HG02885 (cell line): ENCODE results near the gene NR0B2.
"Not testable (repeated sequence)": the region's sequence is repeated elsewhere in the genome, so short reads cannot be mapped to it uniquely, and the experiment has no call there.

Experiments used
- ATAC-seq: cut with Tn5 transposase; IDR thresholded peaks from one replicate; pipeline ENCODE4 v1.9.1; 2021; ENCODE audit warnings: mild to moderate bottlenecking; ENCODE audit not compliant: unreplicated experiment, poor library complexity

NR0B2 gene, protein sequence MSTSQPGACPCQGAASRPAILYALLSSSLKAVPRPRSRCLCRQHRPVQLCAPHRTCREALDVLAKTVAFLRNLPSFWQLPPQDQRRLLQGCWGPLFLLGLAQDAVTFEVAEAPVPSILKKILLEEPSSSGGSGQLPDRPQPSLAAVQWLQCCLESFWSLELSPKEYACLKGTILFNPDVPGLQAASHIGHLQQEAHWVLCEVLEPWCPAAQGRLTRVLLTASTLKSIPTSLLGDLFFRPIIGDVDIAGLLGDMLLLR

GRCh38 chr1:26913754-26914619, at the start of gene NR0B2:
Gene NR0B2 (minus strand): TSS chr1:26913975. CDS start chr1:26913940, 35 bp downstream.
- ATAC-seq = no peak

DNA sequence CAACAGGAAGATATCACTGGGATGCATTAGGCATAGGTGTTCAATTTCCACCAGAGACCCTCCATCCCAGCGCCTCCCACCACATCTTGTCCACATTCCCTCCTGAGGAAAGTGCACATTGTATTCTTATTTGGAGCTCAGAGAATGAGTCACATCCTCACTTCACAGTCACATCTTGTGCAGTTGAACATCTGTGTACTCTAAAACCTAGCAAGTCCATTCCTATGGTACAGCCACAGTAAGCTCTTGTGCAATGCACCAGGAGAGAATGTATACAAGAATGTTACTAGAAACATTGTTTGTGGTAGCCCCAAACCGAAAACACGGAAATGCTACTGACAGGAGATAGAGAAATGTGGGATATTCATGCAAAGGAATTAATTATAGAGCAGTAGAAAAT, 48.1 kb upstream of the NR0B2 start:
- ATAC-seq = no peak

- ATAC-seq = no peak
These were observed 46.8 kb upstream of the NR0B2 start for GRCh38 chr1:26960625-26960966.

DNA sequence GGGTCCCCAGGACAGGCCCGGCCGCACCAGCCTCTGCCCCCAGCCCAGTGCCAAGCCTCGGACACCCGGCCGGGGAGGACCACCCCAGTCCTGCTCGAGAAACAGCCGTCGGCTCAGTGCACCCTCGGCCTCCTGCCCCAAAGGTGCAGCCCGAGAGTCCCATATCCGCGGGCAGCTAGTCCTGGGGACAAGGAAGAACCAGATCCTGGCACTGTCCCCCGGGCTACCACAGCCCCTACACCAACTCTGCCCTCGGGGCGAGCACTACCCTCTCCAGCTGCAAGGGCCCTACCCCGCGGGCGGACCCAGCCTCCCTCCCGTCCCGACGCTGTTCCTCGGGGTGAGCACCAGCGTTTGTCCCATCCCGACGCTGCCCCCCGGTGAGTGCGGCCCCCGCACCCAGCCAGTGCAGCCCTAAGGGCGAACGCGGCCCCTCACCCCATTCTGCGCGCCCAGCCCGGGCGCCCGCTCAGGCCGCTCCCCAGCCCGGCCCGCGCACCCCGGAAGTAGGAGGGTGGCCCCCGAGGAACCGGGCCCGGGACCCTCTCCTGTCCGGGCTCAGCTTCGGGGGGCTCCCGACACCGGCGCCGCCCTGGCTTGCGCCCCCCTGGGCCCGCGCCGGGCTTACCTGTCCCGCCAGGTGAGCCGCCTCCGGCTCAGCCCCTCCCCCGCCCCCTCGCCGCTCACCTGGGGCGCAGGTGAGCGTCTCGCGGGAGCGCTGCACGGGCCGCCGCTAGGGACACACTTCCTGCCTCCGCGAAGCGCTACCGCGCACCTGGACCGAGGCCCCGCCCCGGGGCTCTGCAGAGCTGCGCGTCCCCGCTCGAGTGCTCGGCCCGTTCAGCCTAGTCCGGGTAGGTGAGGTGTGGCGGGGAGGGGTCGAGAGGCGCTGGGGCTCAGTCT, 46.2 kb upstream of the NR0B2 start, which contains the start of gene KDF1:
KDF1 (minus strand) TSS at position 747 of the 903 bp plus-strand sequence. CDS start 8,088 bp downstream, outside the sequence.
- ATAC-seq = no peak

- ATAC-seq = no peak
These were observed 45.5 kb upstream of the NR0B2 start for GRCh38 chr1:26959270-26959669.

- ATAC-seq = no peak
These were observed 43.5 kb upstream of the NR0B2 start for GRCh38 chr1:26957306-26957705.

- ATAC-seq = no peak
These were observed 42.5 kb upstream of the NR0B2 start for GRCh38 chr1:26956321-26956720.

DNA sequence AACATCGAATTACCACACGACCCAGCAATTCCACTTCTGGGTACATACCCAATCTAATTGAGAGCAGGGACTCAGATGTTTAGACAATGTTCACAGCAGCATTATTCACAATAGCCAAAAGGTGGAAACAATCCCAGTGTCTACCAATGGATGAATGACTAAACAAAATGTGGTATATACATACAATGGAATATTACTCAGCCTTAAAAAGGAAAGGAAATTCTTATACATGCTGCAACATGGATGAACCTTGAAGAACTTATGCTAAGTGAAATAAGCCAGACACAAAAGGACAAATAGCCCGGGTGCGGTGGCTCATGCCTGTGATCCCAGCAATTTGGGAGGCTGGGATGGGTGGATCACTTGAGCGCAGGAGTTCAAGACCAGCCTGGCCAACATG, 39.6 kb upstream of the NR0B2 start:
- no peak for ATAC-seq

- no peak for ATAC-seq
These were observed 38.2 kb upstream of the NR0B2 start for GRCh38 chr1:26951821-26952497.

GRCh38 chr1:26951216-26951615, 37.4 kb upstream of the NR0B2 start:
- ATAC-seq = no peak

- no peak for ATAC-seq
These were observed 36.8 kb upstream of the NR0B2 start for GRCh38 chr1:26950602-26951001.

GRCh38 chr1:26949926-26950319, 36.1 kb upstream of the NR0B2 start:
- no peak for ATAC-seq

- no peak for ATAC-seq
These were observed 35.6 kb upstream of the NR0B2 start for GRCh38 chr1:26949266-26949925.

DNA sequence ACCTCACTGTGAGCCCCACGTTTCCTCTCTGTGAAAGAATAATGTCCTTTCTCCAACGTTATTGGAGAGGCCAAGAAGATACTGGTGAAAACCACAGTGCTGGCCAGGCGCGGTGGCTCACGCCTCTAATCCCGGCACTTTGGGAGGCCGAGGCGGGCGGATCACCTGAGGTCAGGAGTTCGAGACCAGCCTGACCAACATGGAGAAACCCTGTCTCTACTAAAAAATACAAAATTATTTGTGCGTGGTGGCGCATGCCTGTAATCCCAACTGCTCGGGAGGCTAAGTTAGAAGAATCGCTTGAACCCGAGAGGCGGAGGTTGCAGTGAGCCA, 34.9 kb upstream of the NR0B2 start:
- not testable (repeated sequence) for ATAC-seq

GRCh38 chr1:26946270-26946669, 32.5 kb upstream of the NR0B2 start:
- ATAC-seq = no peak

- no peak for ATAC-seq
These were observed 32.0 kb upstream of the NR0B2 start for GRCh38 chr1:26945728-26946127.

- no peak for ATAC-seq
These were observed 31.4 kb upstream of the NR0B2 start for GRCh38 chr1:26945138-26945537.

GRCh38 chr1:26942656-26943055, 28.9 kb upstream of the NR0B2 start:
- ATAC-seq = no peak

GRCh38 chr1:26941311-26941710, 27.5 kb upstream of the NR0B2 start:
- no peak for ATAC-seq

DNA sequence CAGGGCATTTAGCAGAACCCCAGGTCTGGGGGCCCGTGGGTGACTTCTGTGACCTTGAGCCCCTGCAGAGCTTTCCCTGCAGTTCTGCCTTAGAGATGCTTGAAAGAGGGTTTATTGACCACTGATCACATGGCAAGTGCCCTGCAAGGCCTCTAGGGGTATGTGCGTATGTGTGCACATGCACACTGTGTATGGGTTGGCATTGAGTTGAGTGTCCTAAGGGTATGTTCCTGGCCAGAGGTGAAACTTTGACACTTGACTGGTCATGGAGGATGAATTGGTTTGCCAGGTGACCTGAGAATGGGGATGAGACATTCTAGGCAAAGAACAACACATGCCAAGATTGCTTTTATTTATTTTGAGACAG, 24.9 kb upstream of the NR0B2 start:
- no peak for ATAC-seq
